Measurements from ENCODE around the gene C1orf21.
A peak's percentile ranks its signal among the peaks of the same experiment; 100 is the strongest.
"Not testable (repeated sequence)": the region's sequence is repeated elsewhere in the genome, so short reads cannot be mapped to it uniquely, and the experiment has no call there.

C1orf21 gene

DNA sequence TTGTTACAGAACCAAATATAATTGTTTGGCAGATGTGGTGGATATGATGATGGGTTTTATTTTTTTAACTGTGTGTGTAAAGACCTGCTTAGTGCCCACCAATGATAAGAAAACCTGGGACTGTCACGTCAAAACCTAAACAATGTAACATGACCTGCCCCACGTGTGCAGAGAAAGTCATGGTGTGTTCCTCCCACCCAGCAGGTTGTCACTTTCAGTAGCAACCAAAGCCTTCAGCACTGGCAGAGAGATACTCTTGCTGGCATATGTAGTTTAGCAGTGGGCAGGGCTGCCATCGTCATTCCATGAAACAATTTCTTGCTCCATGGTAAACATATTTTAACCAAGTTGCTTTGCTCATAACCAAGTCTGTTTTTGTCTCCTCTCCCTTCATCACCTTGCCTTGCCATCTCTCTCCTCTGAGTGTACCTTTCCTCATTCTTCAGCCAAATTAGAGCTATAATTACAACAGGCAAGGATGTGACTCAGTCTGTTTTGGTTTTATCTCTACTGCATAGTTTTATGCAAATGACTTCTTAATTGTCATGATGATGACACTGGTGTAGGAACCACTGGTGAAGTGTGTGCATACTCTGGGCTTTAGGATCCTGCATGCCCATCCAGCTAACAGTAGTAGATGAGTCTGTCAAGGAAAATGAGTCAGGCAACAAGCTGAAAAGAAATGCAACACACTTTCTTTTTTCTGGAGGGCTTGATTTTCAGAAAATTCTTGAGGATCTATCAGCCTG is 217.5 kb downstream of the C1orf21 start:
- DNase-seq (ENCODE audit: low spot score): no peak

DNA sequence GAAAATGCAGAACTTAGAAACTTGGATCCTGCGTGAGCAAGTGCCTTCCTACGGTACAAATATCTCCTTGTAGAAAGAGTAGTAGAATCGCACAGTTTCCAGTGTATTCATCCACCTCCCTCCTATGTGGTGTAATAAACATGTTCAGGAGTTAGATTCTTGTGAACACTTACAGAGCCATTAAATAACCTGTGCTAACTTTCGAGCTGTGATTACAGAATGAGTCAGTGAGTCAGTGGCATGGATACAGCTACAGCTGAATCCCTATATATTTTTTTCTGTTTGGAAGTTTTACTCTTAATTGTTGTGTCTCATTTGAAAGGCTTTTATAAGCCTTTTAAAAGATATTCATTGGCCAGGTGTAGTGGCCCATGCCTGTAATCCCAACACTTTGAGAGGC is 219.1 kb downstream of the C1orf21 start:
- no peak for DNase-seq (ENCODE audit: low spot score)

DNA sequence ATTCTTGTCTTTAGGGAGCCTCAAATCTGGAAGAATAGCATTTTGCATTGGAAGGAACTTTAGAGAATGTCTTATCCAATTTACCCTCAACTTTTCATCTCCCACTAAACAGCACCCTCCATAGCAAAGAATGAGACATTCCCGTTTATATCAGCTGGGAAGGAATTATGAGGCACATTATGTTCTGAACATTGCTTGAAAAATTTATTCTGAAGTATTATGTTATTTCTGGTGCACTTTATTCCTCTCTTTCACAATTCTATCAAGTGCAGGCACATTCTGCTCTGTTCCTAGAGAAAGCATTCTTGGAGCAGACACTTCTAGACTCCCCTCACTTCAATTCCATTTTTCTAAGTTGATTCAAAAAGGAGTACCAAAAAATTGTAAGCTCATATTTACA is 220.0 kb downstream of the C1orf21 start:
- DNase-seq (ENCODE audit: low spot score): no peak

DNA sequence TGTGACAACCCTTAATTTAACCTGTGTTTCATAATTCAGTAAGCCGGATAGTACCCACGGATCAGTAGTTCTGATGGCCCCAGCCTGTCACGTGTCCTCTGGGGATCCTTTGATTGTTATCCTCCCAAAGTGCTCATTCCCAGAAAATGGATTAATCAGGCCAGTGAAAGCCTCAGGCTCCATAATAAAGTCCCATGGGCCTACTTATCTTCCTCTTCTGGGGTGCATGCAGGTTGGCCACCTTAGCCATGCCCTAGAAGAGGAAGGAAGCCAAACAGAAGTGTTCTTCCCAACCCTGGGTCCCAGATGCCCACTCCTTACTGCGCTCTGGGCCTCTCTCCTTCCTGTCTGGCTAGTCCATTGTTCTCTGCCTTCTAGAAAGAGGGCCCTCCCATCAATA is 221.8 kb downstream of the C1orf21 start:
- no peak for DNase-seq (ENCODE audit: low spot score)

DNA sequence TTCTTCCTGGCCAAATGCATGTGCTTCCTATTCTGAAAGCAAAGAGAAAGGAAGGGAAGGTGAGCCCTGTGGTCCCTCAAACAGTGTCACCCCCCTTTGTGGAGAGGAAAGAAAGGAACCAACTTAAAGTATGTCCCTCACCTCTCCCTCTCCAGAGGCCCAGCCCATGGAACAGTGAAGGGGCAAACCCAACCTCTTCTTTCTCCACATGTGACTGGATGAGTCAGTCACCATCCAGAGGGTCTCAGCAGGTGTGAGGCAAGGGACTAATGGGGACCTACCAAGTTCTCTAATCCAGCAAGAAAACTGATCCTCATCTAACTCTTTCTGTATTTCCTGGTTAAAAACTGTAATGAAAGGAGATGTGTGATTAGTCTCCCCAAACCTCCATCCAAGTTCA is 222.2 kb downstream of the C1orf21 start:
- DNase-seq (ENCODE audit: low spot score): no peak

DNA sequence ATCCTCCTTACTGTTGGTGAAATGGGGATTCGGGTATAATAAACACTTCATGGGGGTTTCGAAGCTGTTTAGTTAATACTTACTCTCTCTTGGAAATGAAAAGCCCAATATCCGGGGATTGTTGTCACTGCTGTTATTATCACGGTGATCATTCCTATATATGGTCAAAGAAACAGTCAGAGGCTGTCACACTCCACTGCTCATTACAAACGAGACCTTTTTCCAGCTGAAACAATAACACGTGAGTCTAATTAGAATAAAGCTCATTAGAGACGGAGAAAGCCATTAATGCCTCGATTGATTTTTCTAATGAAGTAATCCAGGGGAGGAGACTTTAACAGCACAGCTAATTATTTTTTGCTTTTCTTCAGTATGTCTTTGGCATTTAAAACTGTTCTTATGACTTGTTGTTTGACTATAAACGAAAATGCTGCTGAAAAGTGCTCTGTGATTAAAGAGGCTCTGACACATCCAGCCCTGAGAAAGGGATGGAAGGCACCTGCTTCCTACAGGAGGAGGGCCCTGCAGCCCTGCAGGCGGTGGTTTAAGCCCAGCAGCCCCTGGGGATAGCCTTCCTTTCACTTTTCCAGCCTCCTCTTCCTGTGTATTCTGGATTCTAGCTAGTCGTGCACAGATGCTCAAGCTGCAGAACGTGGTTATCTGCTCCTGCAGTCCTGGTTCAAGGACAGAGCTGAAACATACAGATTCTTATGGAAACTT is 224.2 kb downstream of the C1orf21 start:
- no peak for DNase-seq (ENCODE audit: low spot score)

DNA sequence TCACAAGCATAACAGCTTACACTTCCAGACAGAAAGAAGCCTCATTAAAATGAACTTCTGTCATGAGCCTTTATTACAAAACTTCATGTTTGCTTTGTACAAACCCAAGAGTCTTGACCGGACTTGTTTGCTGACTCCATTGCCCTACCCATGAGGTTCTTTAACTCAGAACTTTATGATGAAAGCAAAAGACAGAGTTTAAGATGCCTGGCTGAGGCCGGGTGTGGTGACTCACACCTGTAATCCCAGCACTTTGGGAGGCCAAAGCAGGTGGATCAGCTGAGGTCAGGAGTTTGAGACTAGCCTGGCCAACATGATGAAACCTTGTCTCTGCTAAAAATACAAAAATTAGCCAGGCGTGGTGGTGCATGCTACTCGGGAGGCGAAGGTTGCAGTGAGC is 225.4 kb downstream of the C1orf21 start:
- not testable (repeated sequence) for DNase-seq (ENCODE audit: low spot score)

DNA sequence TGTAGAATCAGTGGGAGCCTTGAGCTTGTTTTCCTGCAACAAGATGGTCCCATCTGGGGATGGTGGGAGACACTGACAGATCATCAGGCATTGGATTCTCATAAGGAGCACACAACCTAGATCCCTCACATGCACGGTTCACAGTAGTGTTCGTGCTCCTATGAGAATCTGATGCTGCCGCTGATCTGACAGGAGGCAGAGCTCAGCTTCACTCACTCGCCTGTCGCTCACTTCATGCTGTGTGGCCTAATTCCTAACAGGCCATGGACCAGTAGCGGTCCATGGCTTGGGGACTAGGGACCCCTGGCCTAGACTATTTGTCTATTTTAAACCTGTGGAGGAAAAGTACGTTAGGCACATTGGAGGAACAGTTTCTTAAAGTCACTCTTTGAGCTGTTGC is 227.8 kb downstream of the C1orf21 start:
- DNase-seq (ENCODE audit: low spot score): no peak

DNA sequence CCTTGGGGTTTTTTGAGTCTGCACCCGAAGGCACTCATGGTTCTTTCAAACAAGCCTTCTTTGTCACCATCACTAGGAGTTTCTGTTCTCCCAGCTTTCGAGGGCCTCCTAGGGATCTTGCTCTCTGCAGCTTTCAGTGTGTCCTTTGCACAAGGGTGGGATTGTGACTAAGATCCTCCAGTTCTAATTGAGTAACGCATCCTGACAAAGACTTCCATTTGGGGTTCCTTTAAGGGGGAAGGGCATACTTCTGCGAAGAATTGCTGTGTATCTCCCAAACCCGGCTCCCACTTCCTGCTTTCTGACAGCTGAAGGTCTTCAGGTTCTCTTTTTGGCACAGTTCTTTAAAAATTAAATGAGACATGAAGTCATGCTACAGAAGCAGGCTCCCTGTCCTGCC is 228.5 kb downstream of the C1orf21 start:
- no peak for DNase-seq (ENCODE audit: low spot score)

DNA sequence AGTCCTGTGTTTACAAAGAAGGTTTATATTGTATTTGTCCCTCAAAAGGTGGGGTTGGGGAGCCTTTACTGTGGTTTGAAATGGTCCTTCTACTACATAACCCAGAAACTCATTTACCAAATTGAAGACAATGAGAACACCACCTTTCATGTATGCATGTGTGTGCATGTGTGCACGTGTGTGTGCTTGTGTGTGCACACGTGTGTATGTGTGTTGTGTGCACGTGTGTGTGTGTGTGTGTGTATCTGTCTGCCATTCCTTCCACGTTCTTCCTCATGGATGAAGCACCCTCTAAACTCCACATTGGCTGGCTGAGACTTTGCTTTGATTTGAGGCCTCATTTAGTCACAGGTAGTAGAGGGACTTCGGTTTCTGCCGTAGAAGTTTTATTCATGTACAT is 229.7 kb downstream of the C1orf21 start:
- no peak for DNase-seq (ENCODE audit: low spot score)

DNA sequence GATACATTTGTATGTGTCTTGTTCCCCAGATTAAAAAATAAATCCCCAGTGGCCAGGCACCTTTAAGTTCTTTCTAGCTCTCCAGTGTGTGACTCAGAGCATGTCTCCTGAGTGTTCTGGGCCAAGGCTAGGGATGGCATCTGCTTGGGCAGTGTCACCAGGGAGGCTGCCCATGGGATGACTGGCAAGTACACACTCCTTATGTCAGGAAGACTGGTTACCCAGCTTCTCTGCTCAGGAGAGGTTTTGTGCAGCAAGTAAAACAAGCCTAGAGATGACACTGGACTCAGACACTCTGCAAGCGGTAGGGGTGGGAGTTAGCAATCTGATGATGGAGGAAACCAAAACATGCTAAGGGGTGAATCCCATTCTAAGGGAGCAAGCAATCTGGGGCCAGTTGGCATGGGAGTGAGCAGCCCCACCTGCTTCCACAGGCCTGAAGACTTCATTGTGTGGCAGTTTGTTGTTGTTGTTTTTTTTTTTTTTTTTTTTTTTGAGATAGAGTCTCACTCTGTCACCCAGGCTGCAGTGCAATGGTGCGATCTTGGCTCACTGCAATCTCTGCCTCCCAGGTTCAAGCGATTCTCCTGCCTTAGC is 230.7 kb downstream of the C1orf21 start:
- no peak for DNase-seq (ENCODE audit: low spot score)

DNA sequence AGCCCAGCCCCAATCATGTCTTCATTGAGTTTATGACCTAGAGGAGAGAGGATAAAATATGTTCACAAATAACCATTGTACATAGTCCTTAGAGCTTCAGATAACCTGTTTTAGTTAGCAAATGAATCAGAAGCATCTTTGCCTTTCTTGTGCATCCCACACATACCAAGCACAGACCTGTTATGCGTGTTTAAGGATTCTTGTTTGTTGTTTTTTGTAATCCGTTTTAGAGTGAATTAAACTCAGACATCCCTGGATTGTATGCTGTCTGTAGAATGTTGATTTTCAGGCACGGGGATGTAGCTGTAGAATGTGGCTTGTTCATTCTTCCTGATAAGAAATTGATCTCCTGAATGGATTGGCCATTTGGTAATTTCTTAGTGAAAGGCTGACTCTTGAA is 232.0 kb downstream of the C1orf21 start:
- DNase-seq (ENCODE audit: low spot score): no peak

DNA sequence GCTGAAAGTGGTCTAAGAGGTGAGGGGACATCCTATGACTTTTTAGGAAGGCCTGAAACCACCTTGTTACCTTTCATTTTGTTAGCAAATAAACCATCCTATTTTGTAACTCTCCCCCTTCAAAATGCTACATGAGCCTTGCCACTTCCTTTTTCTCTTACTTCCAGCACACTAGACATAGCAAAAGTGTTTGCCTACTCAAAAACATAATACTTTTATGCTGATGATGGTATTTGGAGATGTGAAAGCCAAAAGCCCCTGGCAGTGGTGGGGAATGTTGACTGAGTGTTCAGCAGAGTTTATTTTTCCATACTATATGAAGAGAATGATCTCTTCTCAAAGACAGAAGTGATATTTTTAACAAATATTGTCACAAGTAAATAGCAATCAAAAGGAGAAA is 233.6 kb downstream of the C1orf21 start:
- no peak for DNase-seq (ENCODE audit: low spot score)

DNA sequence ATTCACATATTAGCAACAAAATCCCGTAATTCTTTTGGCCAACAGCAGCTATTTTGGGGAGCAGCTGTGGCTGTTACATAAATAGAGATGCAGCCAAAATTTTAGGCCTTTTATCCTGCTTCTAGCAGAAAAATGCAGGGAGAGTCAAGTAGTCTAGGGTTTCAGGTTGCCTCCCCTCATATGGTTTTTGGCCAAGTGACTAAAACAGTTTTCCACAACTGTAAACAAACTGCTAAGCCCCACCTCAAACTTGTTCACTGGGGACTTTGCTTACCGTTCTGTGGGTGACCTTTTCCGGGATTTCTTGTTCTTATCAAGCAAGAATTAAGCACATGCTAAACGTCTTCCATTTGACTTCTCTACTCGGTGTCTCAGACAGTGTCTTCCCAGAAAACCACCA is 234.4 kb downstream of the C1orf21 start:
- peak; percentile 35 for DNase-seq (ENCODE audit: low spot score)

DNA sequence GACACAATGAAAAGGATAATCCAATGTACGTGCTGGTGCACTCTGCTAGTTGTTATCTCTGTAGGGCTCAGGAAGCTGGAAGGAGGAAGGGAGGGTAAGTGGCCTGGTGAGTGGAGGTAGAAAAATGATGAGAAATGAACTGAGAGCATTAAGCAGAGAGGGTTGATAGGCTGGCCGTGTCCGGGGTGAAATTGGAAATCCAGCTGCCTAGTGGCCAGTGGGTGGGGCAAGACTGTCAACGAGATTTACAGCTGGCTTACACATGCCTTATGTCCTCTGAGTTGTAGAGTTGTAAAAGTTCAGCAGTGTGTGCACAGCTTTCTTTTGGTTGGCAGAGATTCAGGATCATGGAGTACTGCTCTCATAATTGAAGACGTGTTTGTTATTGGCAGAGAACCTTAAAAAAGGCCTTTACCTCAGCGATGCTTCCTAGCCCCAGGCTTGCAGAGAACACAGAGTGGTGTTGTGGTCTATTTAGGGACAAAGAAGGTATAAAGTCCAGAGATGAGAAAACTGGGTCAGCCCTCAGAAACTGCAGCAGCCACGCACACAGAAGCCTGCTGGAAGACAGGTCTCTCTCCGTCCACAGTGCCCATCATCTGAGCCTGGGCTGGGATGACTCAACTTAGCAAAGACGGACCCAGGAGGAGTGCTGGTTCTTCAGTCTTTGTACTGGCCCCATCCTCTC is 235.5 kb downstream of the C1orf21 start:
- DNase-seq (ENCODE audit: low spot score): peak; percentile 93

DNA sequence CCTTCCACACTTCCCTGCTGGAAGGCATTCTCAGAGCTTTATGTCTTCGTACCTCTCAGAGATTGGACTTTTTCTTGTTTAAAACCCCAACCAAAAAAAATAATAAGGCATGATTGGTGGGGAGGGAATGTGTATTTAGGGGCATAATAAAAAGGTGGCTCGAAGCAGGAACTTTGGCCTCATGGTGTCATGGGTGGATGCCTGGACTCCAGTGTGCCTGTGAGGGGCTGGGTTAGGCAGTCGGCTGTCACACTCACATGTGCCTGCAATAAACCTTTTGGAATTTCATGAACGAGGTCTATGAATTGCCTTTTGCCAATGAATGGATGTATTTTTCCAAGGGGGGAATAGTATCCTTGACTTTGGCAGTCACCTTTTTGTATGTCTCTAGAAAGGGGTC is 236.6 kb downstream of the C1orf21 start:
- DNase-seq (ENCODE audit: low spot score): no peak

DNA sequence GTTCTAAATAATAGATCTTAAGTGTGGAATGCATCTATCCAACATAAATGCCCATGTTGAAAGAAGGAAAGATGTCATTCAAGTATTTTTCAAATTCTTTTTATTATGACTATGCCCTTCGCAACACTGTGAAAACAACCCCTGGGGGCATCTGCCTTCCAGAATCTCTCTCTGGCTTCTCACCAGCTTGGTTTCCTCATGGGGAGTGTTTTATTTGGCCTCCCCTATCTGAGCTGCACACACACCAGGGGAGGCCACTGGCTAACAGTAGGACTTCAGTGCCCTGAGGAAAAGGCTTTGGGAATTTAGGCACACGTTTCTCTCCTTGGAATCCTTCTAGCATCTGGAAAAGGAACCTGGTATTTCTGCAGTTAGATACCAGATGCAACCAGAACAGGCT is 237.2 kb downstream of the C1orf21 start:
- DNase-seq (ENCODE audit: low spot score): no peak

DNA sequence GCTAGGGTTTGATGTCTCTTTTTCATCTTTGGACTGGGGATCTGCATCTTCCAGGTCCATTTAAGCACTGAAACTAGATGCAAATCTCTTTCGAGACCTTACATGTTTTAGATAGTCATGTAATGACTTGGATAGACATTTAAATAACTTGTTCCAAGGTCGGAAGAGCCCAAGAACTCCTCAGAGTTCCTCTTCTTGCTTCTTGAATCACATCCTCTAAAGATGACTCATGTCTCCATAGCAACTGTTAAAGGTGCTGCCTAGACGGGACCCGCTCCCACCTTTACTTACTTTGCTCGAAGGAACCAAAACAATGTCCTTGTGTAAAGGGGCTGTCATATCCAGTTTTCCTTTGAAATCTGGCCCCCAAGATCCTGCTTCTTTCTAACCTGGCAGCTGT is 237.8 kb downstream of the C1orf21 start:
- no peak for DNase-seq (ENCODE audit: low spot score)

DNA sequence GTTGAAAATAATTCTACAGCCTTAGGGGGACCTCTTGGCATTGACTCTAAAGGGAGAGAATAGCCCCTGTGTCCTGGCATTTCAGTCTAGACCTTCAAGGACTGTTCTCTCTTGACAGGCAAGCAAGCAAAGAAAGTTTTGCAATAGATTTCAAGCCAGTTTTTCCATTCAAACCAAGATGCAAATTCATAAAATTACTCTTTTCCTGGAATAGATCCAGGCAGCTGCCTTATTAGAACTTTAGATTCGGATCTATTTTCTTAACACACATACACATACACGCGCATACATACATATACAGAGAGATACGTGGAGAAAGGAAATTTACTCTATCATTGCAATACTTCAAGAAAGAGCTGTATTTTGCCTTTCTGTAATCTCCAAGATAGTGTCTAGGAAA is 238.4 kb downstream of the C1orf21 start:
- DNase-seq (ENCODE audit: low spot score): no peak

DNA sequence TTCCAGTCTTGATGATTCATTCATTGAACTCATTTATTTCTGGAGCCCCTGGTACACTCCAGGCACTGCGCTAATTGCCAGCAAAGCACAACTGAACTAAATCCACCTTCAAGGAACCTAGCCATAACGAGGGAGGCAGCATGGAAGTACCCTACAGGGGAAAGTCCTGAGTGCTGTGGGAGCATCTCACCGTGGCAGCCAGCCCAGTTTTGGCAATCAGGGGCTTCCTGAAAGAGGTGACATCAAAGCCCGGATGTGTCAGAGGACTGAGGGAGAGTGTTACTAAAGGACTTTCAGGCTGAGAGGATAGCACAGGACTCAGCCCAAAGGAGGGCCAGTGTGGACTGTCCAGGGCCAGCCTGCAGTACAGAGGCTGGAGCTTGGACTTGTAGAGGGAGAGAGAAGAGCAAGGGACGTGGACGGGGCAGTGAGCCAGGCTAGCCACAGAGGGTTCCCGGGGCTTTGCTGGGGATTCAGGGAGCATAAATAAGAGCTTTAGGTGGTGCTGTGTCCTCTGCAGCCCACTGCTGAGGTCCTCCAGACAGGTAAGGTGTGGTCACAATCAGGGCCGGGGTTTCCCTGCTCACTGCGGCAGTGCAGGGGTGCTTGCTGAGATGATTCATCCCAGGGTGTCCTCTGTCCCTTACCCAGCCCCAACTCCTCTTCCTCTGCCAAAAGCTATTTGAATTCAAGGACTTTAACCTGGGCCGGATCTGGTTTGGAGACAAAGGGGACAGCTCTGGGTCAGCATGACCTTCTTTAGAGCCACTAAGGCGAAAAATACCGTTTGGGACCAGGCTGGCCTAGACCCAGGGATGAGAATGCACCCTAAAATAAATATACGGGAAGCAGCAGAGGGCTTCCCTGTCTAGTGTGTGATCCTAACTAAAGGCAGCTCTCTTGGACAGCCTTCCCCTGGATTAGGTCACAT is 239.5 kb downstream of the C1orf21 start:
- DNase-seq (ENCODE audit: low spot score): no peak

DNA sequence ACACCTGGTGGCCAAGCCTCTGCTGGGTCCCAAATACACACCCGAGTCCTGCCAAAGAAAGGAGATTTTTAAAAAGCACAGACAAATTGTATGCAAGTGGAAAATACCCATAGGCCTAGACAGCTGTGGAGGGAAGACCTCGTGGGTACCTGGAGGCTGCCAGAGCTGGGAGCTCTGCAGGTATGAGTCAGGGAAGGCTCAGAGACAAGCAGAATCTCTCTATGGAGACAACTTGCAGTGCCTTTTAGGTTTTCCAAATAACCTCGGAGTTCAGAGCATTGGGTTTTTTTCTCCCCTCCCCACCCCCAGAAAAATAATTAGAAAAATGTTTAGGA is 240.1 kb downstream of the C1orf21 start:
- no peak for DNase-seq (ENCODE audit: low spot score)

DNA sequence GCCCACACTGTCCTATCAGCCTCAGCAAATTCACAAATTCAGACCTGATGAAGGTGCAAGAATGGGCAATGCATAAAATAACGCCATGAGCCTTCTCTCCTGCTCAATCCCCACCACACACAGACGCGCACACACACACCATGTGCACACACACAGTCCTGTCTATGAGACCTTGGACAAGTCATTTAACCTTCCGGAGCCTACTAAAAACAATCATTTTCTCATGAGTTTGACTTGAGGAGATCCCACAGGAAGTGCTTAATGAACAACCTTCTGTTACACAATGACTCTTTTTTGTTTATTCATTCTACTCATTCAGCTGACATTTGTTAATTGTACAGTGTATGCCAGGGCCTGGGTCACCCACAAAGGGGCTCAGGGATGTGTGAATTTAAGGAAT is 242.4 kb downstream of the C1orf21 start:
- no peak for DNase-seq (ENCODE audit: low spot score)
